Stomach (tissue), 9 donors: ENCODE measurements around the gene RCOR1. TPM values are rescaled to one million over a fixed set of nuclear protein-coding genes. Genes with fewer than 3 reads are reported as not detected.

Experiments
- DNase-seq, 2 donors: peaks; one replicate each; pipeline versions ENCODE4 v3.0.0 to v3.0.0-alpha.2; 2013 to 2019
- H3K27ac ChIP-seq, 5 donors: fragments of 200-600 bp in 4 of 5; sonication (generic) in 4 of 5; one replicate each; pipeline ENCODE4 v1.5.1; 2013 to 2019; ENCODE audit warnings: mild to moderate bottlenecking in 1 of 5, moderate library complexity in 1 of 5
- H3K27me3 ChIP-seq, 3 donors: fragments of 200-600 bp; sonication (generic); one replicate each; pipeline ENCODE4 v1.5.1; 2017 to 2019; ENCODE audit warnings: mixed run types in 1 of 3
- H3K36me3 ChIP-seq, 4 donors: fragments of 200-600 bp; sonication (generic); 1 replicate in 3 of 4; 2 replicates in 1 of 4; pipeline ENCODE4 v1.5.1; 2016 to 2019
- H3K4me1 ChIP-seq, 4 donors: fragments of 200-600 bp; sonication (generic); one replicate each; pipeline ENCODE4 v1.5.1; 2016 to 2019
- H3K4me3 ChIP-seq, 4 donors: fragments of 200-600 bp; sonication (generic) in 3 of 4; one replicate each; pipeline ENCODE4 v1.5.1; 2016 to 2019; ENCODE audit warnings: mild to moderate bottlenecking in 1 of 4
- H3K9me3 ChIP-seq, 4 donors: fragments of 200-600 bp; sonication (generic); one replicate each; pipeline ENCODE4 v1.5.1; 2016 to 2019
- CTCF ChIP-seq, 7 experiments: fragments of 450-650 bp in 4 of 7; fragments of 200-600 bp in 3 of 7; sonication (generic) in 3 of 7; IDR thresholded peaks; one replicate each; pipeline ENCODE4 v1.5.1; 2016 to 2019; ENCODE audit warnings: antibody characterized with exemption in 7 of 7, control low read depth in 2 of 7, mild to moderate bottlenecking in 1 of 7
- EP300 ChIP-seq: sonication (generic); formaldehyde crosslinking; IDR thresholded peaks from one replicate; pipeline ENCODE4 v1.6.1; 2017; ENCODE audit warnings: antibody characterized with exemption
- POLR2A ChIP-seq, 4 donors: fragments of 450-650 bp; IDR thresholded peaks; one replicate each; pipeline ENCODE4 v1.6.1; 2016; ENCODE audit warnings: antibody characterized with exemption in 4 of 4, control low read depth in 2 of 4, mild to moderate bottlenecking in 1 of 4, moderate library complexity in 1 of 4
- POLR2AphosphoS5 ChIP-seq, 3 donors: sonication (generic); formaldehyde crosslinking; IDR thresholded peaks; one replicate each; pipeline ENCODE4 v1.6.1; 2016; ENCODE audit warnings: antibody characterized with exemption in 3 of 3
- WGBS, 5 donors: extraction: QIAGEN DNeasy Blood & Tissue Kit in 3 of 5; methylation state at CpG; one replicate each; pipeline versions ENCODE4 v1.1.5 to v1.1.7; 2013 to 2018; 5-methylcytosine and 5-hydroxymethylcytosine counted together
- intact Hi-C: fragments of 100-400 bp; cut with DNase I; formaldehyde crosslinking; loops from one replicate; pipeline ENCODE4 v1.15.1; 2023; ENCODE audit warnings: low total_unique reads
- polyA plus RNA-seq, 3 donors: library from polyadenylated mRNA; stranded (reverse); fragments of 200-250 nt; gene quantifications; one replicate each; pipeline ENCODE4 v1.2.3, GENCODE V29; 2013
- total RNA-seq, 5 donors: library from RNA; depleted of rRNA; stranded (reverse); fragments of >200 nt; gene quantifications; one replicate each; pipeline versions ENCODE4 v1.1.0 to v1.2.3, GENCODE V29; 2014 to 2016
- donor health status: healthy with polysubstance abuse.
- donor health status: Bipolar disorder and iron deficiency.
- donor health status: healthy.

Gene RCOR1
- total and polyA plus RNA-seq, 8 donors = 4.9 to 60.7 (median 8.3) TPM

- Histone ChIP-seq H3K27me3 (no peaks in the 10 kb centered on the region), H3K4me1 (peaks cover 5 to 66% (median 39%) of the 10 kb centered on the region in 4 donors), H3K36me3 (peaks cover 0 to 10% (median 6%) of the 10 kb centered on the region in 4 donors), H3K4me3 (no peak overlapping the region), H3K9me3 (no peaks in the 10 kb centered on the region), H3K27ac (no peak overlapping the region)
- no peak for TF ChIP-seq EP300
- TF ChIP-seq CTCF (IDR thresholded peaks at IDR 0.05) = no peak
- no peak for TF ChIP-seq POLR2AphosphoS5 (IDR thresholded peaks at IDR 0.05)
- no peak for TF ChIP-seq POLR2A (IDR thresholded peaks at IDR 0.05)
- intact Hi-C loops = no loop called here
- no peak for DNase-seq
- WGBS, 5 donors = 86 to 91% (median 89%) methylated on average over 6 of the region's 6 CpGs
These were observed 105.1 kb downstream of the RCOR1 start for GRCh38 chr14:102697501-102697900.

DNA sequence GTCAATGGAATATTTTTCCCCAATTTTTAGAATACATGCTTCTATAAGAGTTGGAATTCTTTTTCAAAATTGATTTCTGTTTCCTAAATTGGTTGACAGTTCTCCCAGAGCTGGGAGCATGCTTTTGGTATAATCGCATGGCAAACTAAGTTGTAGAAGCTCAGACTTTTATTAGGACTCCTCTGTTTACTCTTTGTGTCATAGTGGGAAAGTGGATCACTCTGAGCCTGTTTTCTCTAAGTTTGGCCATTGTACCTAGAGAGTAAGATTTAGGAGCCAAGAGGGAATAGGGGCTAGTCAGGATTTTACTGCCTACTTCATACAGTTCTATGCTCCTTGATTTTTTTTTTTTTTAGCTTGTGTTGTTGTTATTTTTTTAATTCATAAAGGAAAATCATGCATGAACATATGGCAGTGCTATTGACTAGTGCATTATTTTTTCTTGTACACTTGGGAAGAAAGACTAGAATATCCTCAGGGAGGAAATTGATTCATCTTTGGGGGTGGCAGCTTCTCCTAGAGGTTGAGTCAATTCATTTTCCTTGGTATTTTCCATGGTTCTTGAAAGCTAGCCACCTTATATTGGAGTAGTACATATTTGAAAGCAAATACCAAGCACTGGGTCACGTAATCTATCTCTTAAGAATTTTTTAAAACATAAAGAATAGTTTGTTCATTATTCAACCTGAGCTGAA is 107.1 kb downstream of the RCOR1 start:
- TF ChIP-seq CTCF (IDR thresholded peaks at IDR 0.05) (no peak), EP300 (no peak), POLR2A (IDR thresholded peaks at IDR 0.05) (no peak), POLR2AphosphoS5 (IDR thresholded peaks at IDR 0.05) (no peak)
- Histone ChIP-seq H3K4me1 (peaks cover 5 to 46% (median 25%) of the 10 kb centered on the region in 4 donors), H3K27ac (no peak overlapping the region), H3K4me3 (no peak overlapping the region), H3K27me3 (no peaks in the 10 kb centered on the region), H3K36me3 (peaks cover 0 to 22% (median 17%) of the 10 kb centered on the region in 4 donors), H3K9me3 (no peaks in the 10 kb centered on the region)
- intact Hi-C loops = no loop called here
- no peak for DNase-seq
- 84 to 94% (median 91%) methylated on average over 2 of the region's 2 CpGs for WGBS, 5 donors

DNA sequence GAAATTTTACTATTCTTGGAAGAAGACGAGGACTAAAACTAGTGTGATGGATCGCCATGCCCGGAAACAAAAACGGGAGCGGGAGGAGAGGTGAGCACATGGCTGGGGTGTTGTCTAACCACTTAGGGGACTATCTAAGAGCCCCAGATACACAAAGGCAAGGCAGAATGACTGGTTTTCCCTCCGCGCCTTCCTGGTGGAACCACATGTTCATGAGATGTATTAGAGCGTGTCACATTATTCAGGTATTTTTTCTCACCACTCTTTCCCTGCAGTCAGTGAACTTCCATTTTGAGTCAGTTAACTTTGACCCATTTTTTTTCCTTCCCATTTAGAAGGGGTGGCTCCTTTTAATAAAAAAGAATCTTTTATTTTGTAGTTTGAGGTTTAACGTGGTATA is 116.0 kb downstream of the RCOR1 start:
- peaks cover 6 to 69% (median 55%) of the 10 kb centered on the region in 4 donors for H3K36me3 ChIP-seq
- TF ChIP-seq CTCF (IDR thresholded peaks at IDR 0.05) (no peak), EP300 (no peak), POLR2AphosphoS5 (IDR thresholded peaks at IDR 0.05) (no peak), POLR2A (IDR thresholded peaks at IDR 0.05) (no peak)
- intact Hi-C loops = no loop called here
- no peaks in the 10 kb centered on the region for H3K4me1 ChIP-seq
- WGBS, 5 donors = 88 to 96% (median 94%) methylated on average over 9 of the region's 9 CpGs
- DNase-seq = no peak
- H3K9me3 ChIP-seq = no peaks in the 10 kb centered on the region
- no peak overlapping the region for H3K27ac ChIP-seq
- H3K4me3 ChIP-seq = no peak overlapping the region
- H3K27me3 ChIP-seq = no peaks in the 10 kb centered on the region

GRCh38 chr14:102711207-102711606 is 118.8 kb downstream of the RCOR1 start:
- WGBS, 5 donors = 84 to 91% (median 89%) methylated on average over 6 of the region's 6 CpGs
- DNase-seq = no peak
- no peak for TF ChIP-seq EP300
- Histone ChIP-seq H3K4me1 (no peaks in the 10 kb centered on the region), H3K4me3 (no peak overlapping the region), H3K36me3 (peaks cover 10 to 83% (median 64%) of the 10 kb centered on the region in 4 donors), H3K27me3 (no peaks in the 10 kb centered on the region), H3K9me3 (no peaks in the 10 kb centered on the region), H3K27ac (no peak overlapping the region)
- intact Hi-C loops = no loop called here

DNA sequence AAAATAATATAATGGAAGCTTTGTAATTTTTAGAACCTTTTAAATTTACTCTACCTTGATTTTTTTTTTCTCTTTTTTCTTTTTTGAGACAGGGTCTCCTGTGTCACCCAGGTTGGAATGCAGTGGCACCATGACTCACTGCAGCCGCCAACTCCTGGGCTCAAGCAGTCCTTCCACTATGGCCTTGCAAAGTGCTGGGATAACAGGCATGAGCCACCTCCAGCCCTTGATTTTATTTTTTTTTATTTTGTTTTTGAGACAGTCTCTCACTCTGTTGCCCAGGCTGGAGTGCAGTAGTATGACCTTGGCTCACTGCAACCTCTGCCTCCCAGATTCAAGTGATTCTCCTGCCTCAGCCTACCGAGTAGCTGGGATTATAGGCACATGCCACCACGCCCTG is 119.5 kb downstream of the RCOR1 start:
- Histone ChIP-seq H3K27ac (no peak overlapping the region), H3K36me3 (peaks cover 10 to 84% (median 64%) of the 10 kb centered on the region in 4 donors), H3K27me3 (no peaks in the 10 kb centered on the region), H3K4me3 (no peak overlapping the region), H3K9me3 (no peaks in the 10 kb centered on the region), H3K4me1 (no peaks in the 10 kb centered on the region)
- WGBS, 5 donors = 82 to 94% (median 92%) methylated on average over 3 of the region's 3 CpGs
- DNase-seq = no peak
- intact Hi-C loops = no loop called here
- no peak for TF ChIP-seq EP300
- no peak for TF ChIP-seq POLR2AphosphoS5 (IDR thresholded peaks at IDR 0.05)
- no peak for TF ChIP-seq POLR2A (IDR thresholded peaks at IDR 0.05)
- TF ChIP-seq CTCF (IDR thresholded peaks at IDR 0.05) = no peak
